AG20443 (cell line): ENCODE results near the gene SLX9.

Experiments used
- DNase-seq: peaks from one replicate; pipeline ENCODE4 v3.0.0; 2012; ENCODE audit warnings: low spot score, mixed read lengths

The SLX9 gene

DNA sequence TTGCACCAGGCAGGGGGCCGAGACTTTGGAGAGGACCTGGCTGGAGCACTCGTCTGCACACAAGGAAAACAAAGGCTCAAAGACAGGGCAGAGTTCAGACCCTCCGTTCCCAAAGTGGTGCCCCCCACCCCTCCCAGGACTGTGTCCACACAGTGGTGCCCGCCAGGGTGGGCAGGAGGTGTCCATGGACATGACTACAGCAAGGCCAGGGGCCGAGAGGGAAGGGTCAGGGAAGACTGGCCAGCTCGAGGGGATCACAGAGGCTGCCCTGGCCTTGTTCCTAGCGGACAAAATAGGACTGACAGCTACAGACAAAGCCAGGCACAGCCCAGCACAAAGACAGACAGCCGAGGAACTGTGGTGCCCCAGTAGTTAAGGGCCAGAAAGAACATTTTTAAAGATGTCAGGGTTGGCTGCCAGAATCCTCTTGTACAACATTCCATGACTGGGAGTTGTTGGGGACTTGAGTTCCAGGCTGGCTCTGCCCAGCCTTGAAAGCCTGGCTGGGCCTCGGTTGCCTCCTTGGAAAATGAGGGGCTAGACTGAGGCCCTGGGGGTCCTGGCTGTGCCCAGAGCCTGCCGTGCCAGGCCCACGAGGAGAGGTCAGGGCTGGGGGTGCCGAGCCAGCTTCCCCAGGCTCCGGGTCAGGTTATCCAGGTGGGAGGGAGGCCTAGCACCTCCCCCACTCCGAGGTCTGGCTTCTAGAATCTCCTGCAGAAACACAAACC, 63.7 kb downstream of the SLX9 start:
- no peak for DNase-seq

DNA sequence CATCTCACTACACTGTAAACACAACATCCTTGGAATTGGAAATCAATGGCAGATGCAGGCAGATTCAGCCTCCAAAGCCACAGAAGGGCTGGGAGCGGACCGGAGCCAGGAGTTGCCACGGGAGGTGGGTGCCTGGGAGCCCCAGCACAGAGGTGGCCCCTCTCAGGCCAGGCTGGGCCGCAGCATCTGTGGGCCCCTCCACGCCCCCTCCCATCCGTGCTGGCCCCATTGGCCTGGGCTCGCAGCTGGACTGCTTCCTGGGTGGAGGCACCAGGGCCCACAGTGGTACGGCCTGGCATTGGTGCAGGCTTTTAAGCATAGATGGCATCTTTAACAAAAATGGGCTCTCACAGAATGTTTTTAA, 64.2 kb downstream of the SLX9 start:
- no peak for DNase-seq

DNA sequence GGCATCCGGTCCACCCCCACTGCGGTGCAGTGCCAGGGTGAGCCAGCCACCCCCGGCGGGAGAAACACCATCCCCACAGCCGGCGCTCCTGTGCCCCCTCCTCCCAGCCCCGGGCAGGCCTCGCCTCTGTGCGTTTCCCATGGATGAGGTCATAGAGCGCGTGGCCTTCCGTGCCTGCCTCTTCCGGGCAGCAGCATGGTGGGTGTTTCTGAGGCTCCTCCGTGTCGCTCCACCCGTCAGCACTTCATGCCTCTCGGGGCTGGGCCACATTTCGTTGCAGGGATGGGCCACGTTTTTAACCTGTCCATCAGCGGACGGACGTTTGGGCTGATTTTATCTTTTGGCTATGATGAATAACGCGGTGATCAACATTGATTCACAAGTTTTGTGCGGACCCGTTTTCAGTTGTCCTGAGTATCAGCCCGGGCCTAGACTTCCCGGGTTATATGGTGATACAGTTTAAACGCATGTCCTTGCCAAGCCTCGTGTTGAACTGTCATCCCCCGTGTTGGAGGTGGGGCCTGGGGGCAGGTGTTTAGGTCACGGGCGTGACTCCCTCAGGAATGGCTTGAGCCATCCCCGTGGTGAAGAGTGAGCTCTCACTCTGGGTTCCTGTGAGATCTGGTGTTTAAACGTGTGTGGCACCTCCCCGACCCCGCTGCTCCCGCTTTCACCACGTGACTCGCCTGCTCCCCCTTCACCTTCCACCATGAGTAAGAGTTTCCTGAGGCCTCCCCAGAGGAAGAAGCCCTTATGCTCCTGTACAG, 64.8 kb downstream of the SLX9 start:
- DNase-seq: no peak

DNA sequence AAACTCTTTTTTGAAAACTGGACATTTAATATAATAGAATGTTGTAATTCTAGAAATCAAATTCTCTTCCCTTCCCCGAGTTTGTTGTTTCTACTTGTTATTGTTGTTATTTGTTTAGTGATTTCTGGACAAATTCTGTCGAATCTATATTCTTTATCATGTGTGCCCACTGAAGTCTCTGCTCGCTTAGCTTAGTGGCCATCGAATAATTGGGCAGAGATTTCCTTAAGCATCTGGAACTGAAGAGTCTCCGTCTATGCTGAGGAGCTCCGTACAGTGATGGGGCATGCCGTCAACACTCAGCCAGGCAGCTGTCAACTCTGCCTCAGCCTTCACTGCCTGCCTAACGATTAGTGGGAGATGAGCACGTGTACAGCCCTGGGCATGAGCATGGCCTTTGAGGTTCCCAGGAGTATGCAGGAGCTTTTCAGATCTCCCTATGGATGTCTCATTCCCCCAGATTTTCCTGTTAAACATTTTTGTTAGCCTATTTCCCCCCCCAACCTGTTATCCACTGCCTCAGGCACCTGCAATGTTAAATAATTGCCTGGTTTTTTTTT, 66.8 kb downstream of the SLX9 start:
- DNase-seq: no peak

DNA sequence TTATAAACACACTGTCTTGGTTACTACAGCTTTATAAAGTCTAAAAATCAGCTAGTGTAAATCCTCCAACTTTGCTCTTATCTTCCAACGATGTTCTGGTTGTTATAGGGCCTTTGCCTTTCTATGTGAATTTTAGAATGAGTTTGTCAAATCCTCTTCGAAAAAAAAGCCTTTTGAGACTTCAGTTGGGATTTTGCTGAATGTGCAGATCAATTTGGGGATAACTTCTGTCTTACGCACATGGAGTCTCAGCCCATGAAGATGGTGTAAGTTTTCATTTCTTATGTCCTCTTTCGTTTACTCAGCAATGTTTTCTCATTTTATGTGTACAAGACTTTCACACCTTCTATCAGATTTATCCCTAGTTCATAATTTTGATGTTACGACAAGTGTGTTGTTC, 69.8 kb downstream of the SLX9 start:
- no peak for DNase-seq

DNA sequence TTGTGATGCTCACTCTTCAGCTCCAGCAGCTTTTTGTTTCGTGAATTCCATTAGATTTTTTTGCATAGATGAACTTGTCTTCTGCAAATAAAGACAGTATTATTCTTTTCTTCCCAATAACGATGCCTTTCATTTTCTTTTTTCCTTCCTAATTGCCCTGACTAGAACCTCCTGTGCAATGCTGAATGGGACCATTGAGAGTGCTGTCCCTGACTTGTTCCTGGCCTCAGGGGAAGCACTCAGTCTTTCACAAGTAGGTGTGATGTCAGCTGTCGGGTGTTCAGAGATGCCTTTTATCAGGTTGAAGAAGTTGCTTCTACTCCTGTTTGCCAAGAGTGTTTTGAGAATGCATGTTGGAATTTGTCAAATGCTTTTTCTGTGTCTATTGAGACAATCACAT, 70.3 kb downstream of the SLX9 start:
- no peak for DNase-seq

DNA sequence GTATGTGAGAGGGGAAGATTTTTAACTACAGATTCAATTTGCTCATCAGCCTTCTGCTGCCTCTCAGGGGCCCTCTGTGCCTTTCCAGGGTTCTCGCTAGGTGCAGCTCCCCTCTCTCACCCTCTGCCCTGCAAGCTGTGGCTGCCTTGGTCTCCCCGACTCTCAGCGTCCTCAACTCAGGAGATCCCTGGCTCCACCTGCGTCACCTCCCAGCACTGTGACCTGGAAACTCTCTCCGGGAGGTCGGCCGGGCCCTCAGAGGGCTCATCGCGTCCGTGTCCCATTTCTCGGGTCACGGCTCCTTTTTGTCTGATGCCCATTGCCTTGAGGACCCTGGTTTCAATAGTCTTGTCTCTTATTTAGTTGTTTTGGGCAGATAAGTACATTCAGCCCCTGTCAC, 71.0 kb downstream of the SLX9 start:
- no peak for DNase-seq

DNA sequence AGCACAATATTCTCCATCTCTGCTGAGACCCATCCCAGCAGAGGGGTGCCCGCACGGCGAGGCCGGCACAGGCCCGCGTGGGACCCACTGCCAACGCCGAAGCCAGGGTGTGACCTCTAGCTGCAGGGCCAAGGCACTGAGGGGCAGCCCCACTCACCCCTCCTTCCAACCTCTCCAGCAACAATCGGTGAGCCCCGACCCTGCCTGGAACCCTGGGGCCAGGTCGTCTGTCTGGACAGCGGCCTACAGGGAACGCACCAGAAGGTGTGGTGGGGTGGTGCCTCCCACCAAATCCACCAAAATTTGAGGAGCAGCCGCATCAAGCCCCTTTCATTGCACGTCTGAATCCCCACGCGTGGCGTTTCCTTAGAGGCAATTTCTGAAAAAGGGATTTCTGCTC, 71.6 kb downstream of the SLX9 start:
- DNase-seq: no peak

DNA sequence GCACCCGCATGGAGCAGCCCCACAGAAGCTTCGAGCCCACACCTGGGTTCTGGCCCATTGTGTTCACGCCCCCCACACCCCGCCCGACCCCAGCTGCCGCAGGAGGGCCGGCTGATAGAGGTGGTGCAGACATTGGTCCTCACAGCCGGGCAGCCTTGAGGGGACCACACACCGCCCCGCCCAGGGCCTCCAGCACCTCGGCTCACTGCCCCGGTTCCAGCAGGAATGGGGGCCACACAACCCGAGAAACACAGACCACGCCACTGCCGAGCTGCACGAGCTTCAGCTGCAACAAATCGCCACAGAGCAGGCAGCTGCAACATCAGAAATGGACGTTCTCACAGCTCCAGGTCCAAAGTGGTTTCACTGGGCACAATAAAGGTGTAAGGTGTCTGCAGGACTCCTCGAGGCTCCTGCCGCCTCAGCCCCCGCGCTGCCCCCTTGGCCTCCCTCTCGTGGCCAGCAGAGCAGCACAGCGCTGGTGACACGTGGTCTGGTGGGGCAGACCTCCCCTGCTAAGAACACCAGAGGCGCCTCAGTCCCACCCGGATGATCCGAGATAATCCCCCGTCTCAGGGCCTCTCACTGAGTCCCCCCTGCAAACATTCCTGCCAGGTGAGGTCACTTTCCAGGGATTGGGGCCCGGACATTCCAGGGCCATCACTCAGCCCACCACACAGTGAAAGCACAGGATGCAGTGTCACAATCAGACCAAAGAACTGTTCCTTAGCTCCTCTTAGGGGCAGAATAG, 72.3 kb downstream of the SLX9 start:
- DNase-seq: peak; percentile 96

DNA sequence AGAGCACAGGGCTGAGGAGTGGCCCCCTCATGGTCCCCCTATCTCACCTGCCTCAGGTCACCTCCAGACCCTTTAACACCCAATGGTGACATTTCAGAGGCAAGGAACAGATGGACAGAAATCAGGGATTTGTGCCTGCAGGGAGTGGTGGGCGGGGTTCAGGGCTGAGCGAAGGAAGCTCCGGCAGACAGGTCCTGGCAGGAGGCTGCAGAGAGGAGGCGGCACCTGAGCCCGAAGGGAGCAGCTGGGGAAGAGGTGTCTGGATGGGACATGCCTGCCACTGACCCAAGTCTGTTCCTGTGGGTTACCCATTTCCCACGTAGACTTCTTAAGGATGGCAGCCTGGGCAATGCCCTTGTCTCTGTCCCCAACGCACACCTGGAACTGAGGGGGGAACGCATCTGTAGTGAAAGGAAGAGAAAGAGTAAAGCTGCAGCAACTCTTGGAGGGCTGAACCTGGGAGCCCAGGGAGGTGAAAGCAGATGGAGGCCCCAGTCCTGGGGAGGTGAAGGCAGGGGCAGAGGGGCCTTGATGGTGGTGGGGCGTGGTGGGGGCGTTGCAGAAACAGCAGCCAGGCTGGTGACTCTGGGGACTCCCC, 72.9 kb downstream of the SLX9 start:
- DNase-seq: no peak

DNA sequence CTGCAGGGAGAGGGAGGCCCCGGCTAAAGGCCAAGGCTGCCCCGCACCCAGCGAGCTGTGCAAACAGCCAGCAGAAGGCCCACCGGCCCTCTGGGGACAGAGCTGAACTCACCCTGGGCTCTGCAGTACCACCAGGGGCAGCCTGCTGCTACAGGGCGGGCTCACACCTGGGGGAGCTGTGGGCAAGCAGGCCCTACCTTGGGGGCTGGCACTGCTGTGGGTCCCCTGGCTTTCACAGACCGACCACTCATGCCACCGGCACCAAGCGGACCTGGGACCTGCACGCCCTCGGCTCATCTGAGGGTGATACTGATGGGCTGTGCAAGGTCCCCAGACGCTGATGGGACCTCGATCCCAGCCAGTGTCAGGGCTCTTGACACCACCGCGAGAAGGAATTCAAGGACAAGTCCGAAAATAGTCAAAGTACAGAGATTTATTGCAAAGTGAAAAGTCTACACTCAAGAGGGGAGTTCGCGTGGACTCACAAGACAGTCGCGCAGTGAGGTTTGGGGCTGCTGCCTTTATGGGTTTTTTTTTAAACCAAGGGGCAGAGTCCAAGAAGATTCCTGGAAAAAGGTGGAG, 73.5 kb downstream of the SLX9 start:
- no peak for DNase-seq

DNA sequence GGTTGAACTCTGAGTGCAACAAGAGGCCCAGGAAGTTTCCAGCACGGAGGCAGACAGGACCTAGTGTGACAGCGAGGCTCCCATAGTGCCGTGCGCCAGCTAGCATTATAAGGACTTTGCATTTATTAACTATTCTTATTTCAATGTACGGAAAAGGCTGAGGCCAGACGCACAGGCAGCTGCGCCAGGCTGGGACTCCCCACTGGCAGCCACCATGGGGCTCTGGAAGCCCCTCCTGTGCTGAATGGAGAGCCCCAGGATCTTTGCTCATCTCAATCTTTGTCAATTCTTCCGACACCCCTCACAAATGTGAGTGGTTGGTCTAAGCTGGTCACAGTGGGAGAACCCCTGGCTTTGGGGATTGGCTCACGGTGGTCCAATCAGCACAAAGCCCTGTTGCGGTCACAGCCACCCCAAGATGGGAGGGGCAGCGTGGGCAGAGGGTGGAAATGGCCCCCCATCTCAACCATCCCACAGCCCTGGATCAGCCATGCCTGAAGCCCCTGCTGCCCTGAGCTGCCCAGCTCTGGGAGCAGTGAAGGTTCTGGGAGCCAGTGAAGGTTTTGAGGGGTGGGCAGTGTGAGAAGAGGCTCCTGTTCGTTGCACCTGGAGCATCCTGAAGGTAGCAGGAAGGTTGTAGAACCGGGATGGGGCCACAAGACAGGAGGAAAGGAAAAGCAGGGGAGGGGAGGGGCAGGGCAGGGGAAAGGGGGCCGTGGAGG, 75.1 kb downstream of the SLX9 start:
- no peak for DNase-seq

DNA sequence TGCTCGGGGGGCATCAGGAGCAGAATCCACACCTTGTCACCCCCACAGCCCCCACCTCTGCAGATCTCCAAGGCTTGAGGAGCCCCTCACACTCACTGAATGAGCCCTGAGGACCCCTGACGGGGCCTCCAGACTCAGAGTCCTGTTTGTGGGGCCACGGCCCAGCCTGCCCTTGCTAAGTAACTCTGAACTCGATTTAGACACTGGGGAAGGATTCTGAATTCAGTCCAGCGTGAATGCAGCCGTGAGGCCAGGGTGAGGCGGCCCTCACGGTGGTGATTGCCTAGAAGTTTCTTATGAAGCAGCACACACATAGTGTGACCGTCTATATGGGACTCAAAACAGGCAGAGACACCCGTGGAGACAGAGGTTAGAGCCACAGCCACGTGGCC, 75.6 kb downstream of the SLX9 start:
- DNase-seq: no peak

DNA sequence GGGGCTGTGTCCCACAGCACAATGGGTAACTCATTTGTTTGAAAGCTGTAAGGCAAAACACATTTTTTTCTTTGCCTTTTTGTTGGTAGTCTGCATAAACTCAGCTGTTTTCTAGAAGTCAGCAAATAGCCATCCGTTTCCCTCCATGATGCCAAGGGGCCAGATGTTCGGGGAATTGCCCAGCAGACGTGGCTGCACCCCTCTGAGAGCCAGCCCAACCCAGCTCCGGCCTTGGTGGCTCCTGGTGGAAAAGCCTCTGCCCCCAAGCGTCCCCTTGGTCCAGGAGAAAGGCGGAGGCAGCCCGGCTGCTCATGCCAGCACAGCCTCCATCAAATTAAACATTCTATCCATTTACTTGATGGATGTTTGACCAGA, 76.2 kb downstream of the SLX9 start:
- no peak for DNase-seq

DNA sequence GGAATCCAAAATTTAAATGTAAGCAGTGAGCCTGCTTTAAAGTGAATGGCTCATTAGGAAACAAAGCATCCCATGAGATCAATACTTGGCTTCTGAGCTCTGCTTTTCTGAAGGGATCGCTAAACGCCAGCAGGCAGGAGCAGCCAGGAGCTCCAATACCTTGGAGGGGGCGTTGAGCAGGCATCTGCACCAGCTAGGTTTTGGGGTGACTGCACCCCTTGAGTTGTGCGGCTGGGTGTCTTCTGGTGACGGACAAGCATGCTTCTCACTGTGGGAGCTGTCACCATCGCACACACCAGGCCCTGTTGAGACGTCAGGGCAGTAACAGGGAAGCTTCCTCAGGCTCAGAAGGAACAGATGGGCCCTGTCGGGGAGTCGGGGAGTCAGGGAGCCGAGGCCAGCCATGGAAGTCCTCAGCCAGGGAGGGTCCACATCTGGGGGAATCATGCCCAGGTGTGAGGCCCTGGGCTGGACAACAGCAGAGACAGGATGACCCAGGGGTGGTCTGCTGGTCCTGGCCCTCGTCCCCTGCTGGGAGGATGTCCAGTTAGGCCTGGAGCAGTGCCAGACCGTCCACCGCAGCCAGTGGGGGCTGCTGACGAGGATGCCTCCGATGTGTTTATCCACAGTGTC, 76.7 kb downstream of the SLX9 start:
- DNase-seq: no peak

DNA sequence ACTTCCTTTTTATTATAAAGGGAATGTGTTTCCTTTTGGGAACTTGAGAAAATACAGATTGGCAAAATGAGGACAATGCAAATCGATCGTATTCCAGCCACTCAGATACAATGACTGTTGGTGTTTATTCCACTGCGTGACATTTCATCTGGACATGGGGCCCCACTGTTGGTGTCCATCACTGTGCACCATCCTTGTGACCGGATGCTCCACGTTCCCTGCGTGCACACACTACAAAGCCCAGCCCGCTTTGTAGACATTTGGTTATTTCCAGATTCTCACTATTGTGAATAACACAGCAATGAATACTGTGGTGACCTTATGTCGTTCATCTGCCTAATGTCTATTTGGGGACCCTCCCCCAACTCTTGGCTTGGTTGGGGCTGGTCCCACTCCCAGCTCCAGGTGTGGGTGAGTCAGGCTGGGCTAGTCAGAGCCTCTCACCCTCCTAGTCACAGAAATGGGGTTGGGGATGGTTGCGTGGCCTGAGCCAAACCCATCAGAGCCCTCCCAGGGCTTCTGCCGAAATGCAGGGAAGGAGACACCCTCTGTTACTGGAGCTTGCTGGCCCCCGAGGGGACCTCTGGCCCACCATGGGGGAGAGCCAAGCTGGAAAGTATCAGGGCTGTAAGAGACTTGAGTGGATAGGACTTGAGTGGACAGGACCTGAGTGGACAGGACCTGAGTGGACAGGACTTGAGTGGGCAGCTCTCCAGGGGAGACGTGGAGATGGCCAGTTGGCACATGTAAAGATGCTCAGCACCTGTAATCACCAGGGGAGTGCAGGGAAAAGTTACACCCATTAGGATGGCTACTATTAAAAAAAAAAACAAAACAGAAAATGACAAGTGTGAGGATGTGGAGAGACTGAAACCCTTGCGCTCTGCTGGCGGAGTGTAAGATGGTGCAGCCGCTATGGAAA, 77.5 kb downstream of the SLX9 start:
- DNase-seq: no peak

DNA sequence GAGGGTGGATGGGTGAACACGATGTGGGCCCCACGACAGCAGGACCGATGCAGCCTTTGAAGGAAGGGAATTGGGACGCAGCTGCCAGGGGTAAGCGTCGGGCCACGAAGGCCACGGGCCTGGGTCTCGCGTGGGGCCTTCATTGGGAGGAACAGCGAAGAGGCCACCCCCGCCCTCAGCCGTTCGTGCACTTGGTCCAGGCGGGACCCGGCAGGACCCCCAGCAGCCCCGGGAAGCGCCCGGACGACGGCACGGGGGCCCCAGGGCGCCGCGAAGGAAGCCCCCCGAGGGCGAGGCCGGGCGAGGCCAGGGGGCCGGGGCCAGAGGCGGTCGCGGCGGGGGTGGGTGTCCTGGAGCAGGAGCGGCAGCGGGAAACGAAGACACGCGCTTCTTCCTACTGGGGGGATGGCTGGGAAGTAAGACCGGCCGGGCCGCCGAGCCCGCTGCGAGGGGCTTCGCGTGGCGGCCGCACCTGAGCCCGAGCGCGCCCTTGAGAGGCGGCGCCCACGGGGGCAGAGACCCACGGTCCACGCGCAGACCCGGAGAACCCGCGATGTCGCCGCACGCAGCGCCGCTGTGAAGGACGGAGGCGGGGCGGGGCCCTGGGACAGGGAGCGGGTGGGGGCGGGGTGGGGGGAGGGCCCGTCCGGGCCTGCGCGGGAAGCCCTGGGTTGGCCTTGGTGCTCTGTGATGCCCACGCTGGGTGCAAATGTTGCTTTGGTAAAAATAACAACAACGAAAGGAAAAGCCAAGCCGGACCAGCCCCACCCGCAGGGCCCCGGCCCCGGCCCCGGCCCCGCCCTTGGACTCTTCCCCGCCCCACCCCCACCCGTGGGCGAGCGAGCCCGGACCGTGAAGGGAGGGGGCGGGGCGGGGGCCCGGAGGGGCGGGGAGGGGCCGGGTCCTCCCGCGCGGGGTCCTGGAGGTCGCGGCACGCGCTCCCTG, 78.6 kb downstream of the SLX9 start:
- DNase-seq: peak; percentile 78

DNA sequence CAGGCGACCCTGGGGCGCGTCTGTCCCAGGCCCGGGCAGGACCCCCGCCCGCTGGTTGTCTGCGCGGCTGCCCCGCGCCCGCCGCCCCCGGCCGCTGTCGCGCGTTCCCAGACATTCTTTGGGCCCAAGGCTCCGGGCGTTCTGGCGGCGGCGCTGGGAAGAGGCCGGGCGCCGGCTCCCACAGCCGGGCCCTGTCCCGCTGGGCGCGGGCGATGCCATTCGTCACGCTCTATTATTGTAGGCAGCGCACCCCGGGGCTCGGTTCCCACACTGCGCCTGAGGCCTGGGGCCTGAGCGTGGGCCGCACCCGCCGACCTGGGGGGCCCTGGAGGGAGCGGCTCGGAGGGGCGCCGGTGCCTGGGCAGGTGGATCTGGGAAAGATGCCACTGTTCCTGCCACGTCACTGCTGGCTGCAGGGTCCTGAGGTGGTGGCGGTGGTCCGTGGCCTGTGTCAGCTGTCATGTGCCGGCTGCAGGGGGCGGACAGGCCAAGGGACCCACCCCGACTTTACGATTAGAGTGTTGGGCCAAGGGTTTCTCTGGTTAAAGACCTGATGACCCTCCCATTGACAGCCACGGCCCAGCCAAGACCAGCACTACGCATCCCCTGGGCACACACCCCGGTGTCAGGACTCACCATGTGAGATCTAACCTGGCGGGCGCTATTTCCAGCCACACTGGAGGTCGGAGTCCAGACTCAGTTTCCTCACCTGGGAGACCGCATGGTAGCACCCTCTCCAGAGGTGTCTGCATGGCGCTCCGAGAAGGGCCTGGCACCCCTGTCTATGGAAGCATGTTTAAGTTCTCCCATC, 79.5 kb downstream of the SLX9 start:
- DNase-seq: peak; percentile 80
